Small intestine (tissue), 4 donors: ENCODE data around the gene WARS2. TPM values are rescaled to one million over a fixed set of nuclear protein-coding genes. Genes with fewer than 3 reads are reported as not detected.

ENCODE experiments used
- polyA plus RNA-seq, 4 donors: library from polyadenylated mRNA; stranded (reverse) in 3 of 4; unstranded in 1 of 4; fragments of 200-250 nt in 3 of 4; fragments of 120-200 nt in 1 of 4; gene quantifications; one replicate each; pipeline versions ENCODE4 v1.2.1 to v1.2.3, GENCODE V29; 2013
- donor health status: healthy with polysubstance abuse.
- donor health status: Bipolar disorder and iron deficiency.
- donor health status: healthy.

Gene WARS2
- polyA plus RNA-seq, 4 donors: 4.5 to 22.0 (median 7.9) TPM

Other genes with a start within 250 kb of the WARS2 start
- under 1 TPM in 2 of 4 donors, not detected in 2; 0.09 to 0.18 TPM for gene TBX15, start 152.3 kb downstream of the WARS2 start, polyA plus RNA-seq
- 10 to 100 TPM in 1 of 4 donors, under 1 TPM in 1, not detected in 2; 0.04 to 10.0 TPM for gene HAO2, start 228.1 kb upstream of the WARS2 start, polyA plus RNA-seq